GM21737 (cell line): ENCODE results near the gene GRPR.
"Not testable (repeated sequence)": the region's sequence is repeated elsewhere in the genome, so short reads cannot be mapped to it uniquely, and the experiment has no call there.

Experiments
- ATAC-seq: cut with Tn5 transposase; IDR thresholded peaks from one replicate; pipeline ENCODE4 v1.9.1; 2021; ENCODE audit warnings: mild to moderate bottlenecking, moderate library complexity; ENCODE audit not compliant: unreplicated experiment

The GRPR gene

DNA sequence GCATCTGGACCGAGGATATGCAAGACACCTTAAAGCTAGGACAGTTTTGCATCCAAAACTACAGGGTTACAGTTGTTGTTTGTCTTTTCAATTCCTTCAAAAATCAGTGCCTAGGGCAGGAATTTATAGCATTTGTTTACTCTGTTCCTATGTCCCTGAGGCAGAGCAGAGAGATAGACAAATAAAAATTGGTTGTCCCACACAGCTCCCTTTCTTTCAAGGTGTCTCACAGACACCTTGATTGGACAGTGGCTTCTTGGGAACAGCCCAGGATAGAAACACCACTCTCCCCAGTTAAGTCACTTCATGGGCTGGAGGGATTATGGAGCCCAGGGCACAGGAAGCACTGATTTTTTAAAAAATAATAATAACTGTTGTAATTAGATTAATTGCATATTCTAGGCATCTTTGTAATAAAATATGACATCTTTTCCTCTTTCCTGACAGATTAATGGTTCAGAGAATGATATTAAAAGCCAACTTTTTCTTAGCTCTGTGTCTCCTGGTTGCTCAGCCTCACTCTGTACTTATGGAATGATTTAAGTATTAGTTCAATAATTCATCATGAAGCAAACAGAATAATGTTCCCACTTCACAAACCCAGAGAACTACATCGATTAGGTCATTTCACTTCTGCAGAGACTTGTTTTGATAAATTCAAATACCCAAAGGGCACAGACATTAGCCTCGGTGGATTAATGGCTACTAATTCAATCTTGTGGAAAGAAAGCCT is 52.1 kb downstream of the GRPR start:
- no peak for ATAC-seq

DNA sequence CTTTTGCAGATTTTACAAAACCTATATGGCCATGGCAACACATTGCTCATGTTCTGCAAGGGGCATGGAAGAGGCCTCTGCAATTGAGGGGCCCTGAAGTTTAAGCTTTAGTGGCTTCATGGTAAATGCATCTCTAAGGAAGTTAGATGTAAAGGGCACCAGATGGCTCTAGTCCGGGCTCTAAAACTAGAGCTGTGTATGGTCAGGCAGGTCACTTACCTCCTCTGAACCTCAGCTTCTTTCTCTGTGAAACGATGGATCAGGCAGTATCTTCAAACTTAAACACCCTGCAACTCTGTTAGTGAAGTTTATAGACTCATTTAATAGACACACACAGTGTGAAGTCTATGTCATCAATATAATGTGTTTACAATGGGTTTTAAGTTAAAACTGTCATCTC is 53.9 kb downstream of the GRPR start:
- no peak for ATAC-seq

DNA sequence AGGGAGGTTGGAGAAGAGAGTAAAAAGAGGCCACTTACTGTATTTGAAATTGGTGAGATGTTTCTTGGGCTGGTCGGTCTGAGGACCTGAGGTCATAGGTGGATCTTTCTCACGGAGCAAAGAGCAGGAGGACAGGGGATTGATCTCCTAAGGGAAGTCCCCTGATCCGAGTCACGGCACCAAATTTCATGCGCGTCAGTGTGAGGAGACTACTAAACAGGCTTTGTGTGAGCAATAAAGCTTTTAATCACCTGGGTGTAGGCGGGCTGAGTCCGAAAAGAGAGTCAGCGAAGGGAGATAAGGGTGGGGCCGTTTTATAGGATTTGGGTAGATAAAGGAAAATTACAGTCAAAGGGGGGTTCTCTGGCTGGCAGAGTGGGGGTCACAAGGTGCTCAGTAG is 60.5 kb downstream of the GRPR start:
- ATAC-seq, result not testable (repeated sequence)

- peak; percentile 93 for ATAC-seq
Observed at GRCh38 chrX:16185725-16186136, 62.4 kb downstream of the GRPR start.

DNA sequence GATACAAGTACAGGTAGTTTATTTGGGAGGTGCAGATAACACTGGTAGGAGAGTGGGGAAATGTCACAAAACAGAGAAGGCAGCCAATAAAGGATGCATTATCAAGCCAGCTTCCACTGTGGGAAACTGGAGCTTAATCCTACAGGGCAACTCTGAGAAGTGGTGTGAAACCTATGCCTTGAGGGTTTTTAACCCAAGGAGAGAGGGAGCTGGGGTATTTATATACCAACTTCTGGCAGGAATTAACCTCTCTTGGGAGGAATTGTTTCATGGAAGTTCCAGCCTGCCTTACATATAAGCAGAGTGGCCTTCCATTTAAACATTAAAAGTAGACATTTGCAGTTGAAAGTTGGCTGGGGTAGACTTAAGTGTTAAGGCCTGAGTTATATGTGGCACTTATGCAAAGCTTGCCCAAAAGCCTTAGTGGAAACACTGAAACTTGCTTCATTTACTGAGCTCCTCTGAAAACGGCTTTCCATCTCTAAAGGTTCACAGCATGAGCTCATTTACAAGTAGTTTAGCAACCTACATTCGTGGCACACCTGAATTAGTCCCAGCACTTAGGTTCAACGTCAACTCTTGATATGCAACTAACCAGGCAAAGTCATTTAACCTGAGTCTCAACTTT is 63.1 kb downstream of the GRPR start:
- no peak for ATAC-seq

DNA sequence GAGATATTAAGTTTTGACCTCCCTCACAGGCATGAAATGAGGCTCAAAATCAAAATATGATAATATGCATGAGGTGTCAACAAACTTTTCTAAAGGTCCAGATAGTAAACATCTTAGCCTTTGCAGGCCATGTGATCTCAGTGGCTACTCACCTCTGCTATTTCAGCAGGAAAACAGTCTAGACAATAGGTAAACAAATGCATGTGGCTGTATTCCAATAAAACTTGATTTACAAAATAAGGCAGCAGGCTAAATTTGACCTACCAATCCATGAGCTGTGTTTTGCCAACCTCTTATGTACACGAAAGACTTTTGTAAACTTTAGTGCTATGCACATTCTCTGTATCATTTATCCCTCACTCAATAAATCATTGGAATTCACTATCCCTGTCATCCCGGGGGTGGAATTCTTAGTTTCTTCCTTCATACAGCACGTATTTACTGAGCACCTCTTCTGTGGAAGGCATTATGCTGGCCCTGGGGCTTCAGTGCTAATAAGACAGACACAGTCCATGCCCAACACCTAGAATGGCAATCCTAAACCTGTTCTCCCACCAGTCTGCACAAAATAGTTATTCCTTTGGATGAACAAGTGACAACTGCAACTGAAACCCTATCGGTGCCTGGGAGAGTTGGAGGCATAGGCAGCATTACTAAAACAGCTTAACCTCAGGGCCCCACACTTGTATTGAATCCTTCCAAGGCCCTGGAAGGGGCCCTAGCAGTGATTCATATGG is 63.8 kb downstream of the GRPR start:
- no peak for ATAC-seq

DNA sequence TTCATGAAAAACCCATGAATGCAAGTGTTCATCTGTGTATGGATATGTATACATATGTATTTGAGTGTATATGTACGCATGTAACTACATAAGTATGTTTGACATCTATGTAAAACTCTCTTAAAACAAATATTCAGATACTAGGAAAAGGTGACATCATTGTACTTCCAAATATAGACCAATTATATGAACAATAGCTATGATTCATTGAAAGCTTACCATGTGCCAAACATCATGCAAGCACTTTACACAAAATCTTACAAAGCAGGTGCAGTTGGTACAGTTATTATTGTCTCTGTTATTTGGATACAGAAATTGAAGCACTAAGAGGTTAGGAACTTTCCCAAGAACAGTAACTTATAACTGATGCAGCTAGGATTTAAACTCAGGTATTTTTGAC is 65.3 kb downstream of the GRPR start:
- ATAC-seq, result no peak

GRCh38 chrX:16191605-16192004 is 68.2 kb downstream of the GRPR start:
- ATAC-seq, result no peak

DNA sequence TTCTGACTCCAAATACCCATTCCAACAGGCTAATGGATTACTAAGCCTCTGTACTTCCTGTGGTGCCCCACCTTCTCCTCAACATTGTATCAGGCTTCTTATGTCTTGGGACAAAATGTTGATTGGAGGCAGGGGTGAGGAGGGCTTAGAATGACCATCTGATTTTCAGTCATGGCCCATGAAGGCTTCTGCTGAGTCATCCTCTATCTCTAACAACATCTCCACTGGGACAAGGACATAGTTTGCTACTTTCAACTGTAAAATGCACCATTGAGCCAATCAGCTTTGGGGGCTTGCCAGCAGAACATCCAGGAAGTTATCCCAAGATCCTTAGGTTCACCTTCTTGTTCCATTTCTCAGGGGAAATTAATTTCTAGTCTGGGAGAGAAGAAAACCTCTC is 73.5 kb downstream of the GRPR start:
- ATAC-seq, result no peak

- no peak for ATAC-seq
Observed at GRCh38 chrX:16199343-16199742, 76.0 kb downstream of the GRPR start.

- no peak for ATAC-seq
Observed at GRCh38 chrX:16202943-16203342, 79.6 kb downstream of the GRPR start.
